Glomerular visceral epithelial cell (primary cell): Measurements from ENCODE around the gene SLC41A2.
"Not testable (repeated sequence)": the region's sequence is repeated elsewhere in the genome, so short reads cannot be mapped to it uniquely, and the experiment has no call there.

Experiments used
- DNase-seq: peaks from one replicate; pipeline ENCODE4 v3.0.0-alpha.2; 2016; ENCODE audit errors: extremely low spot score

Gene SLC41A2

GRCh38 chr12:104964167-104964855 lies 6.2 kb upstream of the SLC41A2 start:
- no peak for DNase-seq

- no peak for DNase-seq
Measured at GRCh38 chr12:104963757-104964156, 5.7 kb upstream of the SLC41A2 start.

GRCh38 chr12:104960464-104960863 lies 2.4 kb upstream of the SLC41A2 start:
- no peak for DNase-seq

GRCh38 chr12:104959335-104959841 lies 1.3 kb upstream of the SLC41A2 start:
- DNase-seq: peak; percentile 49

- DNase-seq: peak; percentile 66
Measured at GRCh38 chr12:104958805-104959334, 780 bp upstream of the SLC41A2 start.

GRCh38 chr12:104957719-104958000 lies 430 bp downstream of the SLC41A2 start:
- no peak for DNase-seq

GRCh38 chr12:104956870-104957718 lies 996 bp downstream of the SLC41A2 start:
- no peak for DNase-seq

- no peak for DNase-seq
Measured at GRCh38 chr12:104955703-104956102, 2.4 kb downstream of the SLC41A2 start.

- DNase-seq: no peak
Measured at GRCh38 chr12:104953323-104953722, 4.8 kb downstream of the SLC41A2 start.

GRCh38 chr12:104952816-104953215 lies 5.3 kb downstream of the SLC41A2 start:
- peak; percentile 33 for DNase-seq

- no peak for DNase-seq
Measured at GRCh38 chr12:104951759-104952509, 6.2 kb downstream of the SLC41A2 start.

GRCh38 chr12:104948716-104949115 lies 9.4 kb downstream of the SLC41A2 start:
- not testable (repeated sequence) for DNase-seq

GRCh38 chr12:104944252-104944651 lies 13.8 kb downstream of the SLC41A2 start:
- DNase-seq: no peak

GRCh38 chr12:104943401-104943800 lies 14.7 kb downstream of the SLC41A2 start:
- DNase-seq: not testable (repeated sequence)

- no peak for DNase-seq
Measured at GRCh38 chr12:104942075-104942474, 16.0 kb downstream of the SLC41A2 start.

GRCh38 chr12:104941454-104941853 lies 16.6 kb downstream of the SLC41A2 start:
- DNase-seq: no peak

- DNase-seq: no peak
Measured at GRCh38 chr12:104939089-104939488, 19.0 kb downstream of the SLC41A2 start.

GRCh38 chr12:104938371-104938770 lies 19.7 kb downstream of the SLC41A2 start:
- DNase-seq: no peak

- DNase-seq: no peak
Measured at GRCh38 chr12:104935886-104936285, 22.2 kb downstream of the SLC41A2 start.

- DNase-seq: no peak
Measured at GRCh38 chr12:104933778-104934177, 24.3 kb downstream of the SLC41A2 start.

GRCh38 chr12:104933128-104933527 lies 25.0 kb downstream of the SLC41A2 start:
- no peak for DNase-seq
